CD4-positive, alpha-beta T cell treated with Interleukin-15 for 1 hour (primary cell): ENCODE results near the gene MAGI2.
"Not testable (repeated sequence)": the region's sequence is repeated elsewhere in the genome, so short reads cannot be mapped to it uniquely, and the experiment has no call there.

Experiments used
- DNase-seq: peaks from one replicate; pipeline ENCODE4 v3.0.0-alpha.2; 2020

MAGI2 gene

DNA sequence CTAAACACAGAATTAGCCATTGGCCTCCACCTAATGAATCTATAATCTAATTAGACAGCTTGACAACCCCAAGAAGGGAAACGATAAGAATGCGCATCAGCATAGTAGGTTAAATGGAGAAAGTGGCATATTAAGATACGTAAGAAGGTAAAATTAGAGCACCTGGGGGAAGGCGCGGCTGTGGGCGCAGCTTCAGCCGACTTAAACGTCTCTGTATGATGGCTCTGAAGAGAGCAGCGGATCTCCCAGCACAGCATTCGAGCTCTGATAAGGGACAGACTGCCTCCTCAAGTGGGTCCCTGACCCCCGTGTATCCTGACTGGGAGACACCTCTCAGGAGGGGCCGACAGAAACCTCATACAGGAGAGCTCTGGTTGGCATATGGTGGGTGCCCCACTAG lies 1136.1 kb downstream of the MAGI2 start:
- DNase-seq: no peak

DNA sequence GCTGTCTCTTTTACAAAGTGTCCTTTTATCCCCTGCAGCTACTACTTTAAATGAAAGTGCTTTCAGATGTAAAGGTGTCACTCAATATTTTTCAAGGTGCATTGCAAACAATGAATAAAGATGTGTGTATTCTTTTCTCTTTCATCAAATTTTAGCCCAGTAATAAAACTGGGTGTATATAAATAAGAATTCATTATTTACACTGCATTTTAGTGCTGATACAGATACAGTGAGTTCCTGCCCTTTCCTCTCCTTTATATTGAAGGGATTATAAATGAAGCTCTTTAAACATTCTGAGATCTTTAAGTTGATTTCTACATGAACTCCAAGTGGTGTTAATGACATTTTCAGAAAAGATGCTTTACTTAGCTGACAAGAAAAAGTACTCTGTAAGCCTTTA lies 1137.4 kb downstream of the MAGI2 start:
- DNase-seq: no peak

DNA sequence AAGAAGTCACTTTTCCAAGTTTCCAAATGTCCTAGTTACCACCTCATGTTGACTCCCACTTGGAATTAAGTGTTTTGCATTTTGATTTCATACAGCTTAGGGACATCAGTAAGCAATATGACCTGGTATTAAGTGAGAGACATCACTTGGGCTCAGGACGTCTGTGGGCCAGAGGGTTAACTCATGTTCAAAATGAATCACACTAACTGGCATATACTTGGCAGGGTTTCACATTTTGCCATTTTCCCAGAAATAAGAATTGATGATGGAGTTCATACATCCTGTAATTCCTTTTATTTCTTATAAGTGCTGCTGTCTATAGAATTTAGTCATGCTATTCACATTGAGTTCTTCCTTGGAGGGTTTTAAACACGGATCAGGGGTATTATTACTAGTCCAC lies 1138.3 kb downstream of the MAGI2 start:
- no peak for DNase-seq

DNA sequence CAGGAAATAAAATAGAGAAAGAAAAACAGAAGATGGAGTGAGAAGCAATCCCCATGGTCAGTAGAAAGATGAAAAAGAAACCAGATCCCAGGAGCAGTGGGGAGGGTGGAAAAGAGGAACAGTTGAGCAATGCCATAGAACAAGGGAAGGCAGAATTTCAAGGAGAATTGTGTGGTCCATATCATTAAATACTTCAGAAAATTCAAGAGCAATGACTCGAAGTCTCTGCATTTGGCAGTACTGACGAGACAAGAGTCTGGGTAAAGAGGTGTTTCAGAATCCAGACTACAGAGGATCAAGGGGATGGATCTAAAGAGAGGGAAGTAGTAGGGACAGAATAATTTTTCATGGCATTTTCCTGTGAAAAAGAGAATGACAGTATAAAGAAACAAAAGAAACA lies 1142.3 kb downstream of the MAGI2 start:
- DNase-seq: no peak

DNA sequence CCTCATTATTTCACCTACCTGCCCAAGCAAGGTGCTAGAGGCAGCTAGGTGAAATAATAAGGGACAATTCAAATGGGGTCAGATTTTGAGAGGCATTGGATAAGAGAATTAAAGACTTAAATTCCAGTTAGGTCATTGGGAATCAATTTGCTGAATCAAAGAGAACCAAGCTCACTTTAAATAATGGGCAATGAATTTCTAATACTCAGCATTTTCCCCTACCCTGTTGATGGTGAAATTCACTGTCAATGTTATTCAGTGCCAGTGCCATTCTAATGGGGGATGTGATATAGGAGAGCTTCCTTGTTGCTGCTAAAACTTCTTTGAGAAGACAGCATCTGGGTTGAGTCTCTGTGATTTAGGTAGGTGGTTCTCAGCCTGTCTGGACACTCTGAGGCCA lies 1145.6 kb downstream of the MAGI2 start:
- no peak for DNase-seq

DNA sequence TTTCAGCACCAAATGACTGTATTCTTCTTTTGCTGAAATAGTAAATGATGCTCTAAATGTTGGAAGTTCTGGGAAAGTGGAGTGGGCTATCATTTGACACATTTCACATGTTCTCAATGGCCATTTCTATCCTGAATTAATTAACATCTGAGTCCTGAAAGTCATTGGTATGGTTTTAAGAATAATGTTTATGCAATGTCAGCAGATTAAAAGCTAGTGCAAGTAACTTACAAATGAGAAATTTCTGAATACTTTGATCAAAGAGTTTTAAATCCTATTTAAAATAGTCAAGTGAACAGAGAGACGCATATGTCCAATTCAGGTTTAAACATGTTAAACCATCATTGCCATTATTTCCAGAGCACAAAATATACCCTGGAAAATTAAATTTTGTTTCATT lies 1146.8 kb downstream of the MAGI2 start:
- DNase-seq: no peak

DNA sequence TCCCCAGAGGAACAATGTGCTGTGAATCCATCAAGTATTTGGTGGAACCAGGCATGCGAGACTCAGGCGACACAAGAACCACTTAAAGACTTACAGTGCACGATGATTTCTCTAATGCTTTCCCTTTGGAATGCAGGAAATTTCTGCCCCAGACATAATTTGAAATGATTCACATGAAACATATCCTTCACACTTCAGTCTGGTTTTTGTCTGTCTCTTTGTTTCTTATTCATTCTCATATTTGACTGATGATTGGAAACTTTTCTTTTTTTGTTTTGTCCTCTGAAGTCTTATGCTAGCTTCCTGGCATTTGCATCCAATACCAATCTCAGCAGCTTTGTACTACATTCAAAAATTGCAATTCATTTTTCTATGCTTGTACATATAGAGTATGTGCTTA lies 1152.1 kb downstream of the MAGI2 start:
- no peak for DNase-seq

DNA sequence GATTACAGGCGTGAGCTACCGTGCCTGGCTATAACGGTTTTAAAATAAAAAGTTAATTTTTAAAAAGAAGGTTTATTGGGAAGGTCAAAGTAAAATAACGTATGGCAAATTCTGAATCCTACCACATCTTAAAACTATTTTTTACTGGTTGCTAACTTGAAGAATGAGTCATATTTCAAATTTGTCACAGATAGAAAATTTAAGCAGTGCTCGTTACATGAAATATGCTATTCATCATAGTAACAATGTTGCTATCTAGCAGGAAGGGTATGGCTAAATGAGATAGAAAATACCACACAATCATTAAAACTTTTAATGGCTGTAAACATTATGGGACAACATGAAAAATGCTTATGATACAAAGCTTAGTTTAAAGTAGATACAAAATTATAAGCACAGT lies 1154.4 kb downstream of the MAGI2 start:
- no peak for DNase-seq

DNA sequence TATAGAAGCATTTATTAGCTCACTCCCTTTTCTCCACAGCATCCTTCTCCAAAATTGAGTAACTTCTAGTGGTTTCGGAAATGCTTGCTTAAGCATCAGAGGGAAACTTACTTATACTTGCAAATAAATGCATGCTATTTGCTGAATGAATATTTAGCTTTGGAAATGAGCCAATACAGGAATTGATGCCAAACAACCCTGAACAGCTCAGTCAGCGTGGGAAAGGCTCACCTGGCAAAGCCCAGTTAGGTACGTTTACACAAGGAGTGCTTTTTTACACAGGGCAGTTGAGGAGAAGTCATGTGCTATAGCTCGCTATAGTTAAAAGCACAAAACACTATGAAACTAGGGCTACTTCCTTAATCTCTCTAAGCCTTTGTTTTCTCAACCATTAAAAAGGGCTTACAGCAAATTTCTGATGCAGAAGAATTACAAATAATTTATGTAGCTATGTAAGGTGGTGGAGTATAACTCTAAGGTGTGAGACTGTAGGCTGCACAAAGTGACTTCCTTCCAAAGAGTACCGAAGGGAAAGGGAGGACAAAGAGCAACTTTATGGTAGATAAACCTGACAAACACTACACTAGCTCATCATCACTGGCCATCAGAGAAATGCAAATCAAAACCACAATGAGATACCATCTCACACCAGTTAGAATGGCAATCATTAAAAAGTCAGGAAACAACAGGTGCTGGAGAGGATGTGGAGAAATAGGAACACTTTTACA lies 1156.7 kb downstream of the MAGI2 start:
- no peak for DNase-seq

DNA sequence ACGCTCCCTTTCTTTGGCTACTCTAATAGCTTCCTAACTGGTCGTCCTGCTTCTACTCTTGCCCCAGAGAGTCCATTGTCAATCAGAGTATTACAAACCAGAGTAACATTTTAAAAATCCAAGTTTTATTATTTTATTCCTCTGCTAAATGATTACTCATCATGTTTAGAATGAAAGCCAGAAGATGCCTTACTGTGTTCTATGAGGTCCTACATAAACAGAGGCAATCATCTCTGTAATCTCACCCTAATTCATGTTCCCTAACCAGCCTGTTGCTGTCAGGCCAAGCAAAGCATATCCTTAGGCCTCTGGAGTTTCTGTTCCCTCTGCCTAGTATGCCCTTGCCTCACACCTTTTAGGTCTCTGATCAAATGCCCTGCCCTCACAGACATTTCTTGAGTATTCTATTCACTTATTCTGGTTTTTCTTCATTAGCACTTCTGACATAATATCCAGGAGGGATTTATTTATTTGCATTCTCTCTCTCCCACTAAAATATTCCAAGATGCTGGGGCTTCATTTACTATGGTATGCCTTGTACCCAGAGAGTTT lies 1157.3 kb downstream of the MAGI2 start:
- no peak for DNase-seq

DNA sequence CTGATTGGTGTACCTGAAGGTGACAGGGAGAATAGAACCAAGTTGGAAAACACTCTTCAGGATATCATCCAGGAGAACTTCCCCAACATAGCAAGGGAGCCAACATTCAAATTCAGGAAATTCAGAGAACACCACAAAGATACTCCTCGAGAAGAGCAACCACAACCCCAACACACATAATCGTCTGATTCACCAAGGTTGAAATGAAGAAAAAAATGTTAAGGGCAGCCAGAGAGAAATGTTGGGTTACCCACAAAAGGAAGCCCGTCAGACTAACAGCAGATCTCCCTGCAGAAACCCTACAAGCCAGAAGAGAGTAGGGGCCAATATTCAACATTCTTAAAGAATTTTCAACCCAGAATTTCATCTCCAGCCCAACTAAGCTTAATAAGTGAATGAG lies 1164.0 kb downstream of the MAGI2 start:
- not testable (repeated sequence) for DNase-seq

DNA sequence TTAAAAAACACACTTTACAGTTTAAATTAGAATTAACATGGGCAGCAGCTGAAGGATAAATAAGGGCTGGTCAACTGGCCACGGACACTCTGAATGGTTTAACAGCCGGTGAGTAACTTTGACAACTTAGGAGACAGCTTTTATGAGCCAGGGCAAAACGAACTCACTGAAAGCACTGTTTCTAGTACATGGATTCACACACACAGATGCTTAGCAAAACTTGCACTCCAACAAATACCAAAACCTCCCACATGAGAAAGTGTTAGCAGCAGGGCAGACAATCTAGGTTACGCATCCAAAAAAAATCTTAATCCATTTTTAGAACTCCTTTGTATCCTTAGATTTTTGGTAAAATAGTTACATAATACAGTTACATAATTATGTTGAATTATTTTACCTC lies 1168.5 kb downstream of the MAGI2 start:
- no peak for DNase-seq

DNA sequence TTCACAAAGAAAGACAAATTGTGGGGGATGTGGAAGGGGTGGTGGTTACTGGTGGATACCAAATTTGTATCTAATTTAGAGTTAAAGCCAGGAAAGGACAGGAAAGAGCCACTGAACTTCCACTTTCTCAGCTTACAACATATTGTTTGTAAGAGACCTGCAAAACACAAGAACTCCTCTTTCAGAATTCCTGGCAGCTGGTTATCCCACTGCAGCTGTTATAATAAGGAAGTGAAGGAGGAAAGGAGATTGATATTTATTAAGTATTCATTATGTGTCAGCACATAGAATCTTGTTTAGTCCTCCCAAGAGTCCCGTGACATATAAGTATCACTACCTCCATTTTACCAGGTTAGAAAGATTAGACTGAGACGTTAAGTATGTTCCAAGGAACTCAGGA lies 1173.2 kb downstream of the MAGI2 start:
- no peak for DNase-seq

DNA sequence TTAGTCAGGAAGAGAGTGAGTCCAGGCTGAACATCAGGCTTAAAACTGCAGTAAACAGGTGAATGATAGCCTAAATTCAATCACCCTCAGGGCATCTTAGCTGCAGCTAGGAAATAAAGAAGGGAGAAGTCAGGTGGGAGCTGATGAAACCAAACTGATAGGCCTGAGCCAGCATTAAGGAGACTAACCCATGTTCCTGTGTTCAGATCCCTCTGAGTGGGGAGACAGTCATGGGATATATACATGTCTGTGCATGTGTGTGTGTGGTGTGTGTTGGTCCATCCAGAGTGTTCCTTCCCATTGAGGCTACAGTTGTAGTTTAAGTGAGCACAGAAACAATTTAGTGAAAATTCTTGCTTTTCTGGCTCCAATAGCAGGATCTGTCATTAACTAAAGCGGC lies 1174.0 kb downstream of the MAGI2 start:
- no peak for DNase-seq

DNA sequence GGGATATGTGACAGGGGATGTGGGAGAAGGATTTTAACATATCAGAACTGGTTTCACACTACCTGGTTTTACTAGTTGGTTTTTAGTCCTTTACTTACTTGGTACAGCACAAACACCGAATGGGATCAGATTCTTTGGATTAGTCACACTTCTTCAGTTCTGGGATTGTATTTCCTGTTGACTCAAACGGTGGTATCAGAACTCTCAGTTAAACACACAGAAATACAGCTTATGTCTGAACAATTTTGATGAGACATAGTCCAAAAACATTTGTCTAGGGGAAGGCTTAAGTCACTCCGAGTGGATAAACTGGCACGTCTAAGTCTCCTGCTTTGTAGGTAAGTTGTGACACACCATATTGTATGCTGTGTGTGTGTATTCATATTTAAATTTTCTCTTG lies 1174.4 kb downstream of the MAGI2 start:
- DNase-seq: no peak

DNA sequence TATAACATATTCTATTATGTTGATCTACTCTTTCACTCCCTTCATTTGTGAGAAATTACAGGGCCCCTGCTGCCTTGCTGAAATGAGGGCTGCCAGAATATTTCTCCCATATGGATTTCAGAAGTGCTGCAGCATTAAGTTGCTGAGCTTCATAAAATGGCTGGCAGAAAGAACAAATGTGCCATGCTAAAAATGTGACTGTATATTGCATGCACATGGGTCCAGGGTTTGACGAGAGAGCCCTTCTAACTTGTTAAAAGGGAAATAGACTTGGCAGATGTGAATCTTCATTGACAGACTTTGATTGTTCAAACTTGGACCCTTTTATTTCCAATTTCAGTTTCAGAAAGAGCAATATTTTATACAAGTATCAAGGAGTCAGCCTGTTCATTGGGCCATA lies 1186.3 kb downstream of the MAGI2 start:
- DNase-seq: no peak

DNA sequence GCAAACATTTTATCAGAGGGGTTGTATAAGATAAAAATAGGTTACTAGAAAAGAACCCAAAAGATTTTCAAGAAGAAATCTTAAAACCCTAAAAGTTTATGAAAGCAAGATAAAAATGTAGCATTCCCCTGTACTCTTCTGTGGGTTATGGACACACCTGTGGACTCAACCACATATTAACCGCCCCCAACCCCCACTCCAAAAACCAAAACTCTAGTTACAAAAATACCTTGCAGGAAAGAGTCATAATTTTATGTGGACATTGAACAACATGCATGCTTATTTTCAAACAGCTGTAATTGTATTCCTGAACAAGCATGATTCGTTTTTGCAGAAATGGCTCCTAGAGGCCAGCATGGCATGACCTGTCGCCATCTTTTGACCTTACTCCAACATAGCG lies 1188.0 kb downstream of the MAGI2 start:
- DNase-seq: no peak

DNA sequence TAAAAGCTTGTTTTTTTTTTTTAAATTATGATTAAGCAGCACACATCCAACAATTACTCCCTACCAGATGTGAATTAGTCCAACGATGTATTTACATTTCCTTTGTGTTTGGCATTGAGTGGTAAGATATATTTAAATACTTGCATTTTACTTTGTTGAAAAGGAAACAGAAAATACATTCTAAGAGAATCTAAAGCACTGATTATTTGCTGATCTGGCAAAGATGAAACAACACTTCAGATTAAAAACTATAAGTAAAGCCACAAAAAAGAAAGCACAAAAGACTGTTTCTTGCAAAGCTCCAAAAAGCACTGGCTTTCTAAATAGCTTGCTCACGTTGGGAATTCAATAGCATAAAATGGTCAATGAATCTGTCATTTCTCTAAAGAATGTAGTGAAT lies 1188.4 kb downstream of the MAGI2 start:
- DNase-seq: no peak

DNA sequence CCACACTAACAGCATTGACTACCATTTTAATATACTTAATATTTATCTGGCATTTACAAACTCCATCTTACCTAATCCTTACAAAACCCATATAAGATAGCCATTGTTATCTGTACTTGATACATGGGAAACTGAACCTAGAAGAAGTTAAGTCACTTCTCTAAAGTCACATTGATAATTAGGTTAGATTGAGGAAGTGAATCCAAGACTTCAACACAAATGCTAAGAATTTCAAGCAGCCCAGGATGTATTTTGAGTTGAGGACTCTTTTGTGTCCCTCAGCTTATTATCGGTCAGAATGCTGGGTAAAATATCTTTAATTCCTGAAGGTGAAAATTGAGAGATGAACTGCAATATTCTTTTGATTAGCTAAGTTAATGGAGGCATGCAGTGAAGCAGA lies 1189.4 kb downstream of the MAGI2 start:
- DNase-seq: no peak

DNA sequence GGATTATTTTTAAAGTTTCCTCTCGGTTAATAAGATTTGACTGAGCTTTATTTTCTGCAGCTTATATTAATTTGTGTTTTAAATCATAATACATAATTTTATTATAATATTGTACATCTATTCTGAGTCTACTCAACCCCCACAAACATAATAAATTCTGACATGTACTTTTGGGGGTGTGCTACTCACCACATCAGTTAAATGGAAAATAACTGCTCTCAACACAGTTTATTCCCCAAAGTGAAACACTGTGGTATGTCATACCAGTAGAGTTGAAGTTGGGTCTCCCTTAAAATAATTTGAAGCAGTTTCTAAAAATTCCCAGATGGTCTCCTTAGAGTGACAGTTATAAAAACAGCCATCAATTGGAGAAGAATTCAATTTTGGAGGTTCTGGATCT lies 1191.7 kb downstream of the MAGI2 start:
- DNase-seq: no peak

DNA sequence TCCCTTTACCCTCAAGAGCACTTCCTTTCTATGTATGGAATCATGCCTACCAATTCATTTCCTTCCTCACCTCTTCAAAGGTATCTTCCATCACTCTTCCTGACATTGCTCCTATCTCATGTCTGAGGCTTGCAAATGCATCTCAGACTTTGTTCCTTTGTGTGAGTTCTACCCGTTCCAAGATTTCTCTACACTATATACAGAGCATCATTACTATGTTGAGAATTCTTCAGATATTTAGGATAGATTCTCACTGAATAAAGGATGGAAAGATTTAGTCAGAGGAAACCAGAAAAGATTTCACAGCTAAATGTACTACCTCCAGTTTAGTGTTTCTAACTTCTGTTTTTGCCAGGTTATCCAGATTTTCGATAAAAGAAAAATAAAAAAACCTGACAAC lies 1192.2 kb downstream of the MAGI2 start:
- no peak for DNase-seq

DNA sequence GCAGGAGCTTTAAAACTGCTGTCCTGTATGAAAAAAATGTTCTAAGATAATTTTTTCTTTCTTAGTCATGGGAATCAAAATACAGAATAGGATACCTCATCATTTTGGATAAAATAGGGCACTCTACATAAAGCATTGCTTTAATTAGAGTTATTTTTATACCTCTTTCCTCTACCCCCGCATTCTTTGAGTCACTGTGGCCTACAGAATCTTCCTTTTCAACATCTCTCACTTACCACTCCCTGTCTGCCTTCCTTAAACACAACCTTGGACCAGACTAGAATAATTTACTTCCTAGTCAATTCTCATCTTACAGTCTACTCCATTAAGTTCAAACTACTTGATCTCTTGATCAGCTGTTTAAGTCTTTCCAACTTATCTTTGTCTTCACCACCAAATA lies 1192.6 kb downstream of the MAGI2 start:
- DNase-seq: no peak

DNA sequence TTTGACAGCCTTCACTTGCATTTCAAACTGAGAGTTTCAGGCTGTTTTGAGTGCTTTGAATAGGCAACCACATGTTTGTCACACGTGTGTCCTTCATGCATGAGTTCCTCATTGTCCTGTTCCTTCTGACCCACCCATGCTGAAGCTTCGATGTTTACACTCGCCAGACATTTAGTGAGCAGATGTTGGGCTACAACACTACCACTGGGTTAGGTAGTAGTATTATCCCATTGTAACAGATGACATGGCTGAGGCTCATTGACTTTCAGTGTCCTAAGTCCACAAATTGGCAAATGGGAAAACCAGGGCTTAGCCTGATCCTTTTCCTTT lies 1198.8 kb downstream of the MAGI2 start:
- DNase-seq: no peak

DNA sequence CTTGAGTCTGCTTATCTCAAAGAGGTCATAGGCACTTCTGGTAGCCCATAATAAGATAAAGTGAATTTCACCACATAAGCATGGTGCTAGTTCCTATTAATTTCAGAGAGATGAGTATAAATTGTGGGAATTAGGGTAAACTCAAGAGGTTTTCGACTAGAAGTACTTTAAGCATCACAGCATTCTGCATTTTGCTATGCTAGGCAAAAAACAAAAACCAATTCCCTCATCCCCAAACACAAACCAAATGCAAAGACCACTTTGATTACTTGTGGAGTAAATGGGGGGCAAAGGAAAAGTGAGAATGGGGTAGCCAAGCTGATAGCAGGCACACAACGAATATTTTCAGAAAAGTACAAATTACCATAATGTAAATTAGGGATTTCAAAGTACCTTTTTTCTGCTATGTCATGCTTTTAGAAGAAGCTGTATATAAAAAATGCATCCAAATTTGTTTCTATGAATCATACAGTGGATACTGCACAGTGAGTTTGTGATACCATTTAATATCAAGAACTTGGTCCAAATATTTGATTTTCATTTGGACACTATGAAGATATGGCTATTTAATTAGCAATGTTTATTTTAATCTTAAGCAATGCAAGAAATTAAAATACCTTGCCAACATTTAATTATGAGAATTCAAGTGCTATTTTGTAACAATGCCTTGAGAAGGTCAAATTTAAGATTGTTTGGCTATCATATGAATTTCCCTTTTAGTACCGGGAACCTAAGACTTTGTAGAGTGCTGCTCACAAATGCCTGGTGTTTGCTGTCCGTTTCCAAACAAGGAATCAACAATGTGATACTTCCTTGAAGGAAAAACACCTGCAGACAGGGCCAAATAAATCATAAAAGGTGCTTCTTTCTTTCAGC lies 1199.4 kb downstream of the MAGI2 start:
- DNase-seq: no peak

DNA sequence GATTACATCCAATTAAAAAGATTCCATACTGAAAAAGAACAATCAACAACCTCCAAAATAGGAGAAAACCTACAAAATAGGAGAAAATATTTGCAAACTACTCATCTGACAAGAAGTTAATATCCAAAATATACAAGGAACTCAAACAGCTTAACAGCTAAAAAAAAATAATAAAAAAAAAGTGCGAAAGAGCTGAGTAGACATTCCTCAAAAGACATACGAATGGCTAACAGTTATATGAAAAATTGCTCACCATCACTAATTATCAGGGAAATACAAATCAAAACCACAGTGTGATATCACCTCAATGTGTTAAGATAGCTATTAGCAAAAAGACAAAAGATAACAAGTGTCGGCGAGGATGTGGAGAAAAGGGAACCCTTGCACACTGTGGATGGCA lies 1204.6 kb downstream of the MAGI2 start:
- DNase-seq: no peak
